Tibial nerve (tissue), 4 donors: Measurements from ENCODE around the gene LRP3. TPM values are rescaled to one million over a fixed set of nuclear protein-coding genes. Genes with fewer than 3 reads are reported as not detected.

Experiments used
- DNase-seq, 2 donors: peaks; one replicate each; pipeline ENCODE4 v3.0.0-alpha.2; 2019; ENCODE audit warnings: low spot score in 2 of 2
- H3K27ac ChIP-seq, 4 donors: fragments of 200-600 bp; sonication (generic) in 3 of 4; one replicate each; pipeline ENCODE4 v1.5.1; 2017 to 2019; ENCODE audit warnings: mild to moderate bottlenecking in 1 of 4
- H3K27me3 ChIP-seq, 2 donors: fragments of 200-600 bp; sonication (generic) in 1 of 2; one replicate each; pipeline versions ENCODE4 v1.5.1 to v1.6.0; 2017 to 2019
- H3K36me3 ChIP-seq, 3 donors: fragments of 200-600 bp; sonication (generic); one replicate each; pipeline ENCODE4 v1.5.1; 2018 to 2019
- H3K4me1 ChIP-seq, 4 donors: fragments of 200-600 bp; sonication (generic) in 3 of 4; one replicate each; pipeline ENCODE4 v1.5.1; 2017 to 2019
- H3K4me3 ChIP-seq, 4 donors: fragments of 200-600 bp; sonication (generic) in 3 of 4; one replicate each; pipeline ENCODE4 v1.5.1; 2017 to 2019; ENCODE audit warnings: mild to moderate bottlenecking in 1 of 4, moderate library complexity in 1 of 4
- H3K9me3 ChIP-seq, 4 donors: fragments of 200-600 bp; sonication (generic) in 3 of 4; one replicate each; pipeline ENCODE4 v1.5.1; 2017 to 2019
- CTCF ChIP-seq, 5 experiments: fragments of 200-600 bp in 3 of 5; fragments of 450-650 bp in 2 of 5; sonication (generic) in 3 of 5; IDR thresholded peaks; one replicate each; pipeline ENCODE4 v1.5.1; 2016 to 2019; ENCODE audit warnings: antibody characterized with exemption in 5 of 5, mild to moderate bottlenecking in 3 of 5, moderate library complexity in 2 of 5
- EP300 ChIP-seq, 2 donors: sonication (generic); formaldehyde crosslinking; IDR thresholded peaks; one replicate each; pipeline ENCODE4 v1.6.1; 2017; ENCODE audit warnings: antibody characterized with exemption in 2 of 2, mild to moderate bottlenecking in 1 of 2
- POLR2A ChIP-seq, 2 donors: fragments of 450-650 bp; IDR thresholded peaks; one replicate each; pipeline ENCODE4 v1.6.1; 2017; ENCODE audit warnings: antibody characterized with exemption in 2 of 2, mild to moderate bottlenecking in 2 of 2, moderate library complexity in 2 of 2
- WGBS, 2 donors: methylation state at CpG; one replicate each; pipeline ENCODE4 v1.1.5; 2018; 5-methylcytosine and 5-hydroxymethylcytosine counted together
- total RNA-seq, 4 donors: library from RNA; depleted of rRNA; stranded (reverse); fragments of >200 nt; gene quantifications; one replicate each; pipeline ENCODE4 v1.1.0, GENCODE V29; 2016

LRP3 gene
- total RNA-seq, 4 donors from 2014 or later = 19.0 to 39.0 (median 30.2) TPM

DNA sequence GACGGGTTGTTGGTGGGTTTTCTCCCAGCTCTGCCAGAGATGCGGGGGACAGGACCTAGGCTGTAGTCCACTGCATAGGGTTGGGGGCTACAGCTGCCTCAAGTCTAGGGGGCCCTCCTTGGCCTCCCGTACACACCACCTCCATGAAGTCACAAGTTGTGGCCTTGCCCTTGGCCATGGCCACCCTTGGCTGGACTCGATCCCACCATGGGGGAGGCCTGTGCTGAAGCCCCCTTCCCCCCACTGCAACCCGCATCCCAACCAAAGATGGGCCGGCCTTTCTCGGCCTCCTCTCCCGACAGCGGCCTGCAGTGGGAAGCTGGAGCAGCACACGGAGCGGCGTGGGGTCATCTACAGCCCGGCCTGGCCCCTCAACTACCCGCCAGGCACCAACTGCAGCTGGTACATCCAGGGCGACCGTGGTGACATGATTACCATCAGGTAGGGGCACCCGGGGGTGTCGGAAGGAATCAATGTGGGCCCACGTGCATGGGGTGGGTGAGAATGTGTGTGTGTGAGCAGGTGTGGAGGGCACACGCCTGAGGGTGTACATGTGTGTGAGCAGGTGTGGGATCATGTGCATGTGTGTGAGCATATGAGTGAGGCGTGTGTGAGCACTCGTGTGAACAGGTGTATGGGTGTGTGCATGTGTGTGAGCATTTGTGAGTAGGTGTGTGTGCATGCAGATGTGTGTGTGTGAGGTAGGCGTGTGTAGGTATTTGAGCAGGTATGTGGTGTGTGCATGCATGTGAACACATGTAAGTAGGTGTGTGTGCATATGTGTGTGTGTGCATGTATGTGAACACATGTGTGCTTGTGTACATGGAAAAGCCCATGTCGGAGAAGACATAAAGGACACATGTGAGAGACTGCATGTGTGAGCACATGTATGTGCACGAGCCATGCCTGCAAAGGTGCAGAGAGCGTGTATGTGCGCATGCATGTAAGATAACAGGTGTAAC lies 8.7 kb downstream of the LRP3 start:
- WGBS, 2 donors = 85 to 90% methylated on average over 21 to 26 of the region's 27 CpGs
- Histone ChIP-seq H3K4me1 (no peaks in the 10 kb centered on the region), H3K36me3 (peaks cover 0 to 89% (median 0%) of the 10 kb centered on the region in 3 donors), H3K4me3 (no peak overlapping the region), H3K27me3 (no peaks in the 10 kb centered on the region), H3K9me3 (no peaks in the 10 kb centered on the region), H3K27ac (no peak overlapping the region)
- DNase-seq = no peak
- TF ChIP-seq EP300 (IDR thresholded peaks at IDR 0.05) = no peak
- no peak for TF ChIP-seq CTCF (IDR thresholded peaks at IDR 0.05)
- TF ChIP-seq POLR2A (IDR thresholded peaks at IDR 0.05) = no peak

- TF ChIP-seq CTCF (IDR thresholded peaks at IDR 0.05) (no peak), EP300 (IDR thresholded peaks at IDR 0.05) (no peak), POLR2A (IDR thresholded peaks at IDR 0.05) (no peak)
- WGBS, 2 donors = 62 to 74% methylated on average over 6 of the region's 6 CpGs
- H3K4me3 ChIP-seq = no peak overlapping the region
- no peaks in the 10 kb centered on the region for H3K27me3 ChIP-seq
- peaks cover 0 to 83% (median 0%) of the 10 kb centered on the region in 3 donors for H3K36me3 ChIP-seq
- H3K9me3 ChIP-seq = no peaks in the 10 kb centered on the region
- H3K27ac ChIP-seq = no peak overlapping the region
- H3K4me1 ChIP-seq = no peaks in the 10 kb centered on the region
- no peak for DNase-seq
Observed at GRCh38 chr19:33203529-33203928, 9.4 kb downstream of the LRP3 start.

DNA sequence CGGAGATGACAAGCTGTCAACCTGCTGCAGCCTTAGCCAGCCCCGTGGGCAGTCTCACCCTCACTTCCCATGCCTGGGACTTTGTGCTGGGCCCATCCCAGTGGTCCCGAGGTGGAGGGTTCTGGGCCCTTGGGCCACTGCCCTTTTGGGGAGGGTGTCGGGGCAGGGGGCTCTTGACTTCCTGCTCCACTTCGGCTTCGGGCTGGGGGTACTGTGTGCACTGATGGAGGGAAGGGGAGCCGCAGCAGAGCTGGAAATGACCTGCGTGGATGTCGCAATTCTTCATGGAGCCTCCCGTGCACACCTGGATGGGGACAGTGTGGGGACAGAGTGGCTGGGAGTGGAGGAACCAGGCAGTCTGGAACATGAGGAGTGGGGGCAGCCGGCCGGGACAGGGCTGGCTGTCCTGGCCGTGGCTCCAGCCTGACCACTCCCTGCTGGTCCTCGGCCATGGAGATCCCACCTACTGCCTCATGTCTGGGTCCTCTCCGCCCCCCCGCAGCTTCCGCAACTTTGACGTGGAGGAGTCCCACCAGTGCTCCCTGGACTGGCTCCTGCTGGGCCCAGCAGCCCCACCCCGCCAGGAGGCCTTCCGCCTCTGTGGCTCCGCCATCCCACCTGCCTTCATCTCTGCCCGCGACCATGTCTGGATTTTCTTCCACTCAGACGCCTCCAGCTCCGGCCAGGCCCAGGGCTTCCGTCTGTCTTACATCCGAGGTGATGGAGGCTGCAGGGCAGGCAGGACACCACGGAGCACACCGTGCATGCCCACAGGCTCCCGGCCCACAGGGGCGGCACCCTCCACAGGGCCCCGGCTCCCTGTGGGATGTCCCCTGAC lies 10.2 kb downstream of the LRP3 start:
- H3K36me3 ChIP-seq = peaks cover 0 to 75% (median 0%) of the 10 kb centered on the region in 3 donors
- H3K27me3 ChIP-seq = no peaks in the 10 kb centered on the region
- no peak for DNase-seq
- WGBS, 2 donors = 90 to 91% methylated on average over 31 to 32 of the region's 32 CpGs
- H3K4me3 ChIP-seq = no peak overlapping the region
- no peak overlapping the region for H3K27ac ChIP-seq
- peaks cover 0 to 7% (median 0%) of the 10 kb centered on the region in 4 donors for H3K4me1 ChIP-seq
- H3K9me3 ChIP-seq = no peaks in the 10 kb centered on the region
- TF ChIP-seq POLR2A (IDR thresholded peaks at IDR 0.05) (no peak), EP300 (IDR thresholded peaks at IDR 0.05) (no peak), CTCF (IDR thresholded peaks at IDR 0.05) (no peak)

- peaks cover 0 to 13% (median 0%) of the 10 kb centered on the region in 4 donors for H3K4me1 ChIP-seq
- no peaks in the 10 kb centered on the region for H3K27me3 ChIP-seq
- H3K4me3 ChIP-seq = no peak overlapping the region
- TF ChIP-seq POLR2A (IDR thresholded peaks at IDR 0.05) (no peak), CTCF (IDR thresholded peaks at IDR 0.05) (no peak), EP300 (IDR thresholded peaks at IDR 0.05) (no peak)
- H3K9me3 ChIP-seq = no peaks in the 10 kb centered on the region
- DNase-seq = no peak
- peaks cover 0 to 68% (median 0%) of the 10 kb centered on the region in 3 donors for H3K36me3 ChIP-seq
- no peak overlapping the region for H3K27ac ChIP-seq
- 91 to 93% methylated on average over 15 to 18 of the region's 27 CpGs for WGBS, 2 donors
Observed at GRCh38 chr19:33205110-33205509, 11.0 kb downstream of the LRP3 start.
